H1 (cell line): Measurements from ENCODE around the gene CLPTM1L. TPM values are rescaled to one million over a fixed set of nuclear protein-coding genes. Genes with fewer than 3 reads are reported as not detected.

ENCODE experiments used
- CTCF ChIA-PET: fragments of 300-600 bp; sonication (Branson Sonifier 250); formaldehyde crosslinking; loops from one replicate; lab custom pipeline; 2021; ENCODE audit not compliant: partially characterized antibody; lab: Charles Lee
- POLR2A ChIA-PET: fragments of 300-600 bp; sonication (Branson Sonifier 250); formaldehyde crosslinking; loops from one replicate; lab custom pipeline; 2021; ENCODE audit warnings: inconsistent platforms; ENCODE audit not compliant: partially characterized antibody; lab: Charles Lee
- DNase-seq, 2 experiments: peaks; one replicate each; pipeline versions ENCODE4 v3.0.0 to v3.0.0-alpha.2; 2010 to 2022; ENCODE audit warnings: low spot score in 2 of 2, low read depth in 1 of 2, mixed read lengths in 1 of 2
- FAIRE-seq: peaks from 2 replicates; lab custom pipeline; 2011; peaks lifted over from hg19 to GRCh38; lab: Jason Lieb, UNC
- H2AFZ ChIP-seq: 2 replicates; pipeline ENCODE4 v1.8.1; 2012; ENCODE audit warnings: low read length, inconsistent platforms
- H2AK5ac ChIP-seq: 2 replicates; pipeline ENCODE4 v1.6.1; 2013; ENCODE audit warnings: low read depth, low read length
- H2BK120ac ChIP-seq: replicated peaks from 2 replicates; pipeline ENCODE3; 2013; ENCODE audit warnings: low read depth, low read length, inconsistent platforms
- H2BK12ac ChIP-seq: 2 replicates; pipeline ENCODE4 v1.6.1; 2013; ENCODE audit warnings: low read depth, low read length
- H2BK15ac ChIP-seq: 2 replicates; pipeline ENCODE4 v1.6.1; 2013; ENCODE audit warnings: low read length
- H2BK20ac ChIP-seq: 2 replicates; pipeline ENCODE4 v1.6.1; 2013; ENCODE audit warnings: low read length
- H2BK5ac ChIP-seq: 2 replicates; pipeline ENCODE4 v1.6.1; 2013; ENCODE audit warnings: low read depth, low read length
- H3K14ac ChIP-seq: 2 replicates; pipeline ENCODE4 v1.6.1; 2013; ENCODE audit warnings: inconsistent platforms; ENCODE audit not compliant: insufficient read length
- H3K18ac ChIP-seq: 2 replicates; pipeline ENCODE4 v1.6.1; 2013; ENCODE audit warnings: low read length; ENCODE audit errors: extremely low read depth
- H3K23ac ChIP-seq: 2 replicates; pipeline ENCODE4 v1.6.1; 2013; ENCODE audit warnings: inconsistent platforms; ENCODE audit not compliant: insufficient read length
- H3K23me2 ChIP-seq: 2 replicates; pipeline ENCODE4 v1.6.1; 2013; ENCODE audit warnings: low read depth, low read length
- H3K27ac ChIP-seq: 2 replicates; pipeline ENCODE4 v1.6.1; 2011; ENCODE audit warnings: low read depth, low read length, inconsistent platforms
- H3K27me3 ChIP-seq, 4 experiments: replicated peaks in 1 of 4; 1 replicate in 1 of 4; 2 replicates in 3 of 4; pipeline versions ENCODE4 v1.6.1 to v1.8.1; 2011 to 2013; ENCODE audit warnings: low read length in 3 of 4, mild to moderate bottlenecking in 3 of 4, inconsistent platforms in 2 of 4, mixed read lengths in 2 of 4, moderate library complexity in 1 of 4; ENCODE audit not compliant: control insufficient read depth in 3 of 4, insufficient read depth in 3 of 4; ENCODE audit errors: extremely low read depth in 1 of 4
- H3K36me3 ChIP-seq, 4 experiments: 2 replicates each; pipeline versions ENCODE4 v1.6.1 to v1.8.1; 2011 to 2013; ENCODE audit warnings: mild to moderate bottlenecking in 4 of 4, low read length in 3 of 4, moderate library complexity in 2 of 4, control low read depth in 1 of 4, inconsistent platforms in 1 of 4; ENCODE audit not compliant: insufficient read depth in 4 of 4, control insufficient read depth in 2 of 4
- H3K4ac ChIP-seq: replicated peaks from 2 replicates; pipeline ENCODE3; 2013; ENCODE audit warnings: low read length, low read depth, mixed read lengths, inconsistent platforms; ENCODE audit not compliant: insufficient read length
- H3K4me1 ChIP-seq, 4 experiments: replicated peaks in 1 of 4; 1 replicate in 1 of 4; 2 replicates in 3 of 4; pipeline versions ENCODE4 v1.6.1 to v1.8.1; 2011 to 2013; ENCODE audit warnings: low read length in 3 of 4, inconsistent platforms in 2 of 4, mixed read lengths in 1 of 4; ENCODE audit not compliant: insufficient read depth in 4 of 4, control insufficient read depth in 3 of 4
- H3K4me2 ChIP-seq, 2 experiments: 2 replicates each; pipeline versions ENCODE4 v1.6.1 to v1.8.1; 2011 to 2013; ENCODE audit warnings: low read depth in 2 of 2, low read length in 2 of 2, control low read depth in 1 of 2, inconsistent platforms in 1 of 2, mild to moderate bottlenecking in 1 of 2; ENCODE audit not compliant: insufficient read depth in 1 of 2
- H3K4me3 ChIP-seq, 4 experiments: fragments of 200-600, 300-600 bp in 1 of 4; sonication (generic), shearing (Covaris generic), sonication (Bioruptor Twin) in 1 of 4; 2 replicates each; pipeline versions ENCODE4 v1.5.1 to v1.8.1; 2011 to 2016; ENCODE audit warnings: low read length in 4 of 4, low read depth in 3 of 4, control low read depth in 2 of 4, inconsistent platforms in 2 of 4, mild to moderate bottlenecking in 2 of 4, mixed read lengths in 1 of 4, moderate library complexity in 1 of 4; ENCODE audit not compliant: insufficient read depth in 2 of 4; ENCODE audit errors: extremely low read depth in 1 of 4
- H3K56ac ChIP-seq: replicated peaks from 2 replicates; pipeline ENCODE3; 2013; ENCODE audit warnings: low read depth, mild to moderate bottlenecking, mixed read lengths, low read length, inconsistent platforms; ENCODE audit not compliant: insufficient read length
- H3K79me1 ChIP-seq: 2 replicates; pipeline ENCODE4 v1.6.1; 2013; ENCODE audit warnings: low read depth, low read length, control low read depth
- H3K79me2 ChIP-seq, 2 experiments: 2 replicates each; pipeline versions ENCODE4 v1.6.1 to v1.8.1; 2012 to 2013; ENCODE audit warnings: low read length in 2 of 2, mild to moderate bottlenecking in 2 of 2, inconsistent platforms in 1 of 2; ENCODE audit not compliant: insufficient read depth in 2 of 2, control insufficient read depth in 1 of 2
- H3K9ac ChIP-seq, 4 experiments: replicated peaks in 1 of 4; 1 replicate in 1 of 4; 2 replicates in 3 of 4; pipeline versions ENCODE4 v1.6.1 to v1.8.1; 2011 to 2013; ENCODE audit warnings: low read depth in 3 of 4, low read length in 3 of 4, control low read depth in 2 of 4, mild to moderate bottlenecking in 2 of 4, moderate library complexity in 2 of 4, inconsistent platforms in 1 of 4; ENCODE audit errors: extremely low read depth in 1 of 4
- H3K9me3 ChIP-seq, 2 experiments: 2 replicates each; pipeline versions ENCODE4 v1.6.1 to v1.8.1; 2012 to 2013; ENCODE audit warnings: mild to moderate bottlenecking in 2 of 2, moderate library complexity in 2 of 2, control low read depth in 1 of 2, inconsistent platforms in 1 of 2, low read depth in 1 of 2, low read length in 1 of 2, mixed read lengths in 1 of 2; ENCODE audit not compliant: insufficient read depth in 2 of 2
- H4K20me1 ChIP-seq, 2 experiments: replicated peaks in 1 of 2; 2 replicates each; pipeline versions ENCODE3 to v1.8.1; 2011 to 2013; ENCODE audit warnings: inconsistent platforms in 2 of 2, low read length in 2 of 2, mild to moderate bottlenecking in 1 of 2; ENCODE audit not compliant: insufficient read depth in 2 of 2, control insufficient read depth in 1 of 2
- H4K5ac ChIP-seq: 2 replicates; pipeline ENCODE4 v1.6.1; 2013; ENCODE audit warnings: low read length, low read depth, mixed read lengths, inconsistent platforms; ENCODE audit not compliant: insufficient read length
- H4K8ac ChIP-seq: 2 replicates; pipeline ENCODE4 v1.8.0; 2013; ENCODE audit warnings: mild to moderate bottlenecking, moderate library complexity, low read length, inconsistent platforms; ENCODE audit not compliant: insufficient read depth; ENCODE audit errors: extremely low read depth
- H4K91ac ChIP-seq: replicated peaks from 2 replicates; pipeline ENCODE3; 2013; ENCODE audit warnings: low read length, mixed read lengths, inconsistent platforms; ENCODE audit not compliant: insufficient read length
- BACH1 ChIP-seq: IDR thresholded peaks from 2 replicates; pipeline ENCODE4 v1.6.1; 2012; ENCODE audit warnings: low read length, improper control_type of control experiment
- BRCA1 ChIP-seq: IDR thresholded peaks from 2 replicates; pipeline ENCODE4 v1.6.1; 2012; ENCODE audit warnings: low read depth, low read length, improper control_type of control experiment
- CBX8 ChIP-seq: fragments of 300-800, 300-1000 bp; sonication (generic); IDR thresholded peaks from 2 replicates; pipeline ENCODE4 v1.7.1; 2016; ENCODE audit warnings: low read depth, low read length, borderline replicate concordance
- CHD1 ChIP-seq: IDR thresholded peaks from 2 replicates; pipeline ENCODE4 v1.6.1; 2012; ENCODE audit warnings: low read depth, low read length, improper control_type of control experiment
- JUND ChIP-seq: IDR thresholded peaks from 2 replicates; pipeline ENCODE4 v1.6.1; 2011; ENCODE audit warnings: mild to moderate bottlenecking, improper control_type of control experiment, low read length
- KDM4A ChIP-seq: IDR thresholded peaks from one replicate; pipeline ENCODE4 v1.7.1; 2012; ENCODE audit warnings: low read depth, mild to moderate bottlenecking, moderate library complexity, low read length, inconsistent platforms; ENCODE audit not compliant: severe bottlenecking
- MAX ChIP-seq: IDR thresholded peaks from 2 replicates; pipeline ENCODE4 v1.6.1; 2012; ENCODE audit warnings: inconsistent platforms
- NRF1 ChIP-seq: IDR thresholded peaks from 2 replicates; pipeline ENCODE4 v1.6.1; 2011; ENCODE audit warnings: mild to moderate bottlenecking, low read depth, low read length, improper control_type of control experiment
- SIRT6 ChIP-seq: IDR thresholded peaks from one replicate; pipeline ENCODE4 v1.7.1; 2012; ENCODE audit warnings: low read length, inconsistent platforms
- SRF ChIP-seq: IDR thresholded peaks from 2 replicates; pipeline ENCODE4 v1.6.1; 2011; ENCODE audit warnings: mild to moderate bottlenecking, low read depth, low read length, moderate library complexity
- TBP ChIP-seq: IDR thresholded peaks from 2 replicates; pipeline ENCODE4 v1.6.1; 2011; ENCODE audit warnings: low read depth, low read length, improper control_type of control experiment
- WGBS, 2 experiments: shearing (Covaris generic) in 1 of 2; methylation state at CpG; one replicate each; pipeline versions ENCODE4 v1.1.6 to v1.1.7; 2013 to 2015; ENCODE audit warnings: low lambda C conversion rate in 2 of 2, mixed read lengths in 2 of 2, inconsistent platforms in 1 of 2, low coverage in 1 of 2, missing lambda C conversion rate in 1 of 2; ENCODE audit not compliant: insufficient replicate concordance in 2 of 2, insufficient coverage in 1 of 2, insufficient read length in 1 of 2; ENCODE audit errors: extremely low coverage in 1 of 2, missing lambda C conversion rate in 1 of 2; 5-methylcytosine and 5-hydroxymethylcytosine counted together
- polyA plus RNA-seq, 7 experiments: library from polyadenylated mRNA; depleted of rRNA in 3 of 7; stranded (reverse) in 5 of 7; unstranded in 2 of 7; fragments of >200 nt in 5 of 7; fragments of 200-250 nt in 2 of 7; gene quantifications; 1 replicate in 5 of 7; 2 replicates in 1 of 7; 4 replicates in 1 of 7; pipeline versions ENCODE4 v1.2.1 to v1.2.3, GENCODE V29; 2011 to 2013; ENCODE audit warnings: missing spikeins in 2 of 7, mixed read lengths in 2 of 7
- total RNA-seq: library from RNA; stranded (reverse); fragmentation: NEBNext Ultra II Directional; extraction: Animal tissue kit (Norgen Biotek cat#: 25700); gene quantifications from 2 replicates; pipeline ENCODE4 v1.2.1, GENCODE V29; 2021

The CLPTM1L gene
- total and polyA plus RNA-seq, 2 of the 8 experiments (the other 6 are each of a cell fraction or from before 2014, with no cell fraction given) = 102 to 119 TPM

GRCh38 chr5:1383344-1383743 lies 38.4 kb upstream of the CLPTM1L start:
- Histone ChIP-seq H3K79me1 (no peaks in the 10 kb centered on the region), H3K23ac (no peak overlapping the region), H2BK15ac (no peak overlapping the region), H3K18ac (no peak overlapping the region), H3K23me2 (peaks cover 14% of the 10 kb centered on the region; the same call in 1 of the 2 replicates), H2BK12ac (no peak overlapping the region), H2BK20ac (no peak overlapping the region), H3K79me2 (no peaks in the 10 kb centered on the region), H2BK5ac (no peak overlapping the region), H3K9me3 (peaks cover 5 to 10% of the 10 kb centered on the region in 2 experiments; a peak in 3 of 4 replicates), H3K27ac (no peak overlapping the region), H3K14ac (no peak overlapping the region), H3K4me3 (no peak overlapping the region), H3K27me3 (peaks cover 10 to 56% (median 46%) of the 10 kb centered on the region in 4 experiments), H4K8ac (no peak overlapping the region), H4K91ac (no peak overlapping the region), H4K20me1 (peaks cover 5 to 9% of the 10 kb centered on the region in 2 experiments), H3K9ac (no peak overlapping the region), H4K5ac (no peak overlapping the region), H3K4me1 (peaks cover 0 to 17% (median 10%) of the 10 kb centered on the region in 4 experiments; a peak in 6 of 7 replicates), H2AFZ (no peak overlapping the region), H3K36me3 (no peaks in the 10 kb centered on the region), H3K4ac (no peak overlapping the region), H2AK5ac (no peak overlapping the region), H3K56ac (no peak overlapping the region), H3K4me2 (no peak overlapping the region), H2BK120ac (no peak overlapping the region)
- FAIRE-seq (no peak), DNase-seq (no peak)
- POLR2A ChIA-PET = no interaction called here
- WGBS, 2 experiments = 85% methylated on average over 17 of the region's 17 CpGs; no CpG with 5 or more reads in 1 of the 2 experiments
- TF ChIP-seq CBX8 = no peak
- TF ChIP-seq JUND = no peak
- no peak for TF ChIP-seq TBP
- no peak for TF ChIP-seq BRCA1
- no peak for TF ChIP-seq CHD1
- TF ChIP-seq SRF = no peak
- no peak for TF ChIP-seq NRF1
- TF ChIP-seq BACH1 = no peak
- TF ChIP-seq SIRT6 = no peak
- no peak for TF ChIP-seq KDM4A
- no peak for TF ChIP-seq MAX
- CTCF ChIA-PET = interaction anchor here (1.7 kb wide), 1 partner anchor 84 kb away, joined by 4 read pairs; no protein-coding TSS in a partner anchor
